DMS53 treated with DMSO at 0.1 percent for 48 hours (cell line): ENCODE measurements around the gene NCOA7.

ENCODE experiments used
- DNase-seq: peaks from one replicate; lab custom pipeline; 2025; ENCODE audit not compliant: unreplicated experiment; lab: John Stamatoyannopoulos, UW

NCOA7 gene, protein sequence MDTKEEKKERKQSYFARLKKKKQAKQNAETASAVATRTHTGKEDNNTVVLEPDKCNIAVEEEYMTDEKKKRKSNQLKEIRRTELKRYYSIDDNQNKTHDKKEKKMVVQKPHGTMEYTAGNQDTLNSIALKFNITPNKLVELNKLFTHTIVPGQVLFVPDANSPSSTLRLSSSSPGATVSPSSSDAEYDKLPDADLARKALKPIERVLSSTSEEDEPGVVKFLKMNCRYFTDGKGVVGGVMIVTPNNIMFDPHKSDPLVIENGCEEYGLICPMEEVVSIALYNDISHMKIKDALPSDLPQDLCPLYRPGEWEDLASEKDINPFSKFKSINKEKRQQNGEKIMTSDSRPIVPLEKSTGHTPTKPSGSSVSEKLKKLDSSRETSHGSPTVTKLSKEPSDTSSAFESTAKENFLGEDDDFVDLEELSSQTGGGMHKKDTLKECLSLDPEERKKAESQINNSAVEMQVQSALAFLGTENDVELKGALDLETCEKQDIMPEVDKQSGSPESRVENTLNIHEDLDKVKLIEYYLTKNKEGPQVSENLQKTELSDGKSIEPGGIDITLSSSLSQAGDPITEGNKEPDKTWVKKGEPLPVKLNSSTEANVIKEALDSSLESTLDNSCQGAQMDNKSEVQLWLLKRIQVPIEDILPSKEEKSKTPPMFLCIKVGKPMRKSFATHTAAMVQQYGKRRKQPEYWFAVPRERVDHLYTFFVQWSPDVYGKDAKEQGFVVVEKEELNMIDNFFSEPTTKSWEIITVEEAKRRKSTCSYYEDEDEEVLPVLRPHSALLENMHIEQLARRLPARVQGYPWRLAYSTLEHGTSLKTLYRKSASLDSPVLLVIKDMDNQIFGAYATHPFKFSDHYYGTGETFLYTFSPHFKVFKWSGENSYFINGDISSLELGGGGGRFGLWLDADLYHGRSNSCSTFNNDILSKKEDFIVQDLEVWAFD

DNA sequence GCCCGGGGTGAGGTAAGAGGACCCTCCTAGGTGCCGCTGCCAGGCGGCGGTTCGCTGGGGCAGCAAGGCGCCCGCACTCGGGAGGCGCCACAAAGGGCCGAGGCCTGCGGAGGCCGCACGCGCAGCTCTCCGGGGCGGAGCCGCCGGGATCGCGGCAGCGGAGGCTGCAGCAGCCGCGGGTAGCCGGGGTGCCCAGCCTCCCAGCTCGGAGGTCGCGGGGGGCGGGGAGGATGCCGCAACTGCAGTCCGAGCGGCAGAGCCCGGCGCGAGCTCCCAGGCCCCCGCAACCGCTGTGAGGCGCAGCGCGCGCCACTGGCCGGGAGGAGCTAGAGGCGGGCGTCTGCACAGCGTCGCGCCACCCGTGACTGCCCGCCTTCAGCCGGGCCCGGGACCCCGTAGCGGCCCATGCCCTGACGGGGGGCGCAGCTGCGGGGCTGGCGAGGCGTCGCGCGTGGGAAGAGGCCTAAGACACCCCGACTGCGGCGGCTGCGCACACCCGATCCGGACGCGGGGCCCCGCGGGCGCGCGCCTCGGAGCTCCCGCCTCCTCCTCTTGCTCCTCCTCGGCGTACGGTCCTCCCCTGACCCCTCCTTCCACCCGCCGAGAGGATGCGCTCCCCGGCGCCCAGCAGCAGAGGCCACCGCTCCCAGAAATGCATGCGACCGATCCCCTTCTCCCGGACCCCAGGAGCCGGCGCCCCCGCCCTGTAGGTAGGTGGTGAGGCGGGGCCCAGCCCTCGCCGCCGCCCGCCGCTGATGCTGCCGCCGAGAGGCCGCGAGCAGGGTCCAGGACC, at the start of gene NCOA7:
NCOA7 (plus strand) TSS at position 603 of the 793 bp plus-strand sequence. CDS start 24,395 bp downstream, outside the sequence.
- DNase-seq: peak; percentile 26

- DNase-seq: no peak
Observed at GRCh38 chr6:125741336-125741735, 49.4 kb upstream of the NCOA7 start.

DNA sequence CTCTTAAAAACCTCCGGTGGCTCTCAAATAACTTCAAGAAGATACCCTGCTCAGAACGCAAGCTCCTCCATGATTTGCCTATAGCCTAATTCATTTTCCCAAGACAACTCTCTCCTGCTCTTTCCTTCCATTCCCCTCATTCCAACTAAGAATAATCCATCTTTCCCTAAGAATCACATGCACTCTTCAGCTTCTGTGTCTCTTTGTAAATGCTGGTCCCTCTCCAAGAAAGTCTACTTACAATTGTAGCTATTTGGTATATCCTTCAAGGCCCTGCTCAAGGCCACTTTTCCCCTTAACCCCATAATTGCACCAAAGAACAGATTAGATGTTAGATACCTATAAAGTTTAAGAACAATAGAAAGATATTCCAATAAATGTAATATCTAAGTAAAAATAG, 48.7 kb upstream of the NCOA7 start:
- no peak for DNase-seq

DNA sequence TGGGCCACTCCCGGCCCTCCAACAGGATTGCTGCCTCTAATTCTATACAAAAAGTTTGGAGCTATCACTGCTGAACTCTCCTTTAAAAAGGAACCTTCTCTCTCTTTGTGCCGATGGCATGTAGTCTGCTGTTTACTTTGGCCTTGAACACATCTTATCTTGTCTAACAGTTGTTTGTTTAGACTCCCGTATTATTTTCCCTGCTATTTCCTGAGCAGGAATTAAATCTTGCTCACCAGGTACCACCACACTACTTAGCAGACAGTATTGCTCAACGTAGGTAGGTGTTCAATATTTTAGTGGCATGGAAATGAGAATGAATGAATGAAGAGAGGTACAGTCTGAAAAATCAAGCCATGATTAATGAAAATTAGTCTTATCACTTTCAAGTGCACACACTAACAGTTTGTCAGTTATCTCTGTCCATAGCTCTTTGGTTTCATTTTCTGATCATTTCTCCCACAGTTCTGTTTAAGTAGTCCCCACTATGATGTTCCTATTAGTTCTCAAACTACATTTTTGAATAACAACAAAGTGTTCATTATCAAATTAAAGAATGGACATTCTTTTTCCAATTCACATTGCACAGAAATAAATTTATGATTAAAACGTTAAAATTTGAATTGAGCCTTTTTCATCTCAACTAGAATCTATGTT, 48.2 kb upstream of the NCOA7 start:
- peak; percentile 16 for DNase-seq

- no peak for DNase-seq
Observed at GRCh38 chr6:125743604-125744003, 47.2 kb upstream of the NCOA7 start.

- DNase-seq: no peak
Observed at GRCh38 chr6:125745281-125746018, 45.3 kb upstream of the NCOA7 start.

DNA sequence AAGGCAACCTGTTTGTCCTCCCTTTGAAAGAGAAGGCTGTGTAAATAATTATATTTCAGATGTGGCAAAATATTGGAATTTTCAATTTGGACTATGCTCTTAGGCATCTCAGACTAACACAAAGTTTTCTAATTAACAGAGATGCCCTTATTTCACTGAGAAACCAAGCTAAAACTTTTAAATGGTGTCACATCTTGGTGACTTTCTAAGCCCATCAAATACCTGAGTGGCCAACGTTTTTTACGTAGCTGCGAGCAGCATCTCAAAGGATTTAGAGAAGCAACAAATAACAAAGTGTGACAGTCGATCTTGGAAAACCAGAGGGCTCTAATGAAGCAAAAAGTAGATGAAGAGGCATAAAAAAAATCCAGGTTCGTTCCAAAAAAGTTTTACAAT, 44.7 kb upstream of the NCOA7 start:
- DNase-seq: peak; percentile 54

DNA sequence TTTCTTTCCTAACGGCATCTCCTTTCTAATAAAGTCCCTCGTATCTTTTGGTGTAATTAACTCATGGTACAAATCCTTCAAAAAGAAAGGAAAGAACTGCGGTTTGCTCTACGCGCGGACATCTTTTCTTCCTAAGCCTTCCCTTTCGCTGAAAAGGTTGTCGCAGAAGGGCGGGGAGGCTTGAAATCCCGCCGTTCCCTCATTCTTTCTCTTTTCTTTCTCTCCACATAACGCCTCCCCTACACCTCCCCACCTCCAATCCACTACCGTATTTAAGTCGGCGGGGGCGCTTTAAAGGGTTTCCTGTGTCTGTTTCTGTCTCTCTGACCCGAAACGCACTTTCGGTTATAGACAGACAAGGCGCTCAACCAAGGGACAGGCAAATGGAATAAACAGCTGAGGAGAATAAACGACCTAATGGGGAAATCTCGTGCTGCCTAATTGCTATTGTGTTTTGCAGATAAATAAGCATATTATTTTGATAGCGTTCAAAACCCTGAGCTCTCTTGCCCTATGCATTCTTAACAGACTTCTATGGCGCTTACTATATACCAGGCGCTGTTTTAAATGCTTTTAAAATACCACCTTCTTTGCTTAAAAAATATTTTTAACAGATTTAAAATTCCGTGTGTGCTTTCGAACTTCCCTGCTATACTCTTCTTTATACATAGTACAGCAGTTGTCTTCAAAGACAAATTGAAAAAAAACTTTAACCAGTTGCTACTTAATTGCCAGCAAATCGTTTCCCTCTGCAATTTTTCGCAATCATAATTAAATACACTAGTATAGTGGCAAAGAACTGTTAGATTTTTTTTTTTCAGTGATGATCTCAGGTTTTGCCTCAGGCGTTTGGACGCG, 43.8 kb upstream of the NCOA7 start:
- peak; percentile 45 for DNase-seq

GRCh38 chr6:125747589-125748405, 43.0 kb upstream of the NCOA7 start:
- no peak for DNase-seq

GRCh38 chr6:125748406-125749172, 42.2 kb upstream of the NCOA7 start:
- no peak for DNase-seq

DNA sequence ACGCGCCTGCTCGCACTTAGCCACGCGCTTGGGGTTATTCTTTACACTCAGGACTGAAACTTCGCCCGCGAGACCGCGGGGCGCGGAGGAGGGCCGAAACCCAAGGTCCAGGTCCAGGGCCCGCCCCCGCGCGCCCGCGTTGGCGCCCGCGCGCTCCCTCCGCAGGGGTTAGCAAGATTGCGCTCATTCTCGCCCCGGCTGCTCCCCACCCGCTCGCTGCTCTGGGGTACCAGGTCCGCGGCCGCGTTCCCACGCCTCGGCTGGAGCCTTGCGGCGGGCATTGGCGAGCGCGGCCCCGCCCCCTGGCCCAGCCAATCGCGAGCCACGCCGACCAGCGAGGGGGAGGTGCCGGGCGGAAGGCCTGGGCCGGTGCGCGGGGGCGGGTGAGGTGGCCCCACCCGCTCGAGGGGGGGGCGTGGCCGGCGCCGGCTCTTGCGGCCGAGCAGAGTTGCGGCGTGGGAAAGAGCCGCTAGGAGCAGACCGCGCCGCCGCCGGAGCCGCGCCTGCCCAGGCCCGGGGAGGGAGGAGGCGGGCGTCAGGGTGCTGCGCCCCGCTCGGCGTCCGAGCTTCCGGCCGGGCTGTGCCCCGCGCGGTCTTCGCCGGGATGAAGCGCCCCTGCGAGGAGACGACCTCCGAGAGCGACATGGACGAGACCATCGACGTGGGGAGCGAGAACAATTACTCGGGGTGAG, 41.4 kb upstream of the NCOA7 start, which contains the start of gene HEY2:
HEY2 (plus strand) TSS at position 460 of the 692 bp plus-strand sequence; CDS start at position 605, 145 bp downstream.
- peak; percentile 68 for DNase-seq

GRCh38 chr6:125749865-125750691, 40.7 kb upstream of the NCOA7 start:
- no peak for DNase-seq

- no peak for DNase-seq
Observed at GRCh38 chr6:125750692-125751333, 39.9 kb upstream of the NCOA7 start.

GRCh38 chr6:125751334-125751916, 39.3 kb upstream of the NCOA7 start:
- no peak for DNase-seq

GRCh38 chr6:125752773-125753172, 38.0 kb upstream of the NCOA7 start:
- DNase-seq: no peak
